Left renal cortex interstitium (tissue), 4 donors: ENCODE results near the gene POLR3H. TPM values are rescaled to one million over a fixed set of nuclear protein-coding genes. Genes with fewer than 3 reads are reported as not detected.

Source experiments
- DNase-seq, 4 donors: peaks; one replicate each; pipeline ENCODE4 v3.0.0-alpha.2; 2013; ENCODE audit warnings: low read depth in 4 of 4, low spot score in 2 of 4, missing footprints in 1 of 4
- polyA plus RNA-seq, 4 donors: library from polyadenylated mRNA; unstranded; fragments of 120-200 nt; gene quantifications; one replicate each; pipeline ENCODE4 v1.2.1, GENCODE V29; 2013; ENCODE audit not compliant: insufficient read length in 4 of 4

Gene POLR3H
- polyA plus RNA-seq, 4 donors, result 30.7 to 38.8 (median 31.8) TPM

DNA sequence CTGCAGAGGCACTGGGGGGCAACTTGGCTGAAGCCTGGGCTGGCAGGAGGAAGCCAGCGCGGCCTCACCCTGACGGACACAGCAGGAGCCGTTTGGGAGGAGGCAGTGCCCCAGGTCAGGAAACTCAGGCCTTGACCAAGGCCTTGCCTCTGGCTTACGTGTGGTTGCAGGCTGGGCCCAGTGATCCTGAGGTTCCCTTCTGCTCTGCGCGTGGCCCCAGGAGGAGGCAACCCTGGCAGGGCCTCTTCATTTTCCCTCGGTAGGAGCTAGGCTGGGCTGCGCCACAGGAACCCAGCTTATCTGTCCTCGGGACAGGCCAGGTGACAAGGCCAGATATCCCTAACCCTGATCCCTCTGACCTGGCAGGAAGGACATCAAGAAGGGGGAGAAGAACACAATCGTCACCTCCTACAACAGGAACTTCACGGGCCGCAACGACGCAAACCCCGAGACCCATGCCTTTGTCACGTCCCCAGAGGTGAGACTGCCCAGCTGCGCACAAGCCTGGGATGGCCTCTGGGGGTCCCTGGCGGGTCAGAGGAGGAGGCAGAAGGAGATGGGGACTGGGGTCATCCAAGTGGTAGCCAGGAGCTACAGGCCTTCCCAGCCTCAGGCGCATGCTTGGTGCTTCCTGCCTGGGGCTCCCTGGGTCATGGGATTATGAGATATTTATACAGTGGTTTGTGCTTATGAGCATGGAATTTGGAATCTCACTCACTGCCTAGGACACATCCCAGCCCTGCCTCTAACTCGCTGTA is 20.6 kb downstream of the POLR3H start:
- no peak for DNase-seq

DNA sequence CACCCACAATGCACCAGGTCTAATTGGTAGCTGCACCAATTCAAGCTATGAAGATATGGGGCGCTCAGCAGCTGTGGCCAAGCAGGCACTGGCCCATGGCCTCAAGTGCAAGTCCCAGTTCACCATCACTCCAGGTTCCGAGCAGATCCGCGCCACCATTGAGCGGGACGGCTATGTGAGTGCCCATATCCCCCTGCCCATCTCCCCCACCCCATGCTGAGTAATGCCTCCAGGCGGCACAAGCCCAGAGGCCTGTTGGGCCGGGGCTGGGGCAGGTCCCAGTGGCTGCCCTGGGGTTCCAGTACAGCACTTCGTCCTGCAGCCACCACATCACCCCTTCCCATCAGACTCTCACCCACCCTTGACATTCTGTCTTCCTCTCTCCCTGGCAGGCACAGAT is 21.5 kb downstream of the POLR3H start:
- DNase-seq, result no peak

DNA sequence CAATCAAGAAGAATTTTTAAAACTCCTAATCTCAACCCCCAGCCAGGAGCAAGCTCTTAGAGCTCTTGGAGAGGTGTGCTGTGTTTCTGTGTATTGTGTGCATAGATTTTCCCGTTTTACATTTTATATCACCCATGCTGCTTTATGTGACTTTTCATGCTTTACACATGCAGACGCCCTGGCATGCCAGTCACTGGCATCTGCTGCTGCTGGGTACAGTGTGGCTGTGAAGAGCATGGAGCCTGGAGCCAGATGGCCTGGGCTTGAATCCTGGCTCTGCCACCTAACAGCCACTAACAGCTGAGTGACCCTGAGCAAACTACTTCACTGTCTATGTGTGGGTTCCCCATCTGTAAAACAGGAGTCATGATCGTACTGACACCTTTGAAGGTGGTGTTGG is 23.1 kb downstream of the POLR3H start:
- no peak for DNase-seq

DNA sequence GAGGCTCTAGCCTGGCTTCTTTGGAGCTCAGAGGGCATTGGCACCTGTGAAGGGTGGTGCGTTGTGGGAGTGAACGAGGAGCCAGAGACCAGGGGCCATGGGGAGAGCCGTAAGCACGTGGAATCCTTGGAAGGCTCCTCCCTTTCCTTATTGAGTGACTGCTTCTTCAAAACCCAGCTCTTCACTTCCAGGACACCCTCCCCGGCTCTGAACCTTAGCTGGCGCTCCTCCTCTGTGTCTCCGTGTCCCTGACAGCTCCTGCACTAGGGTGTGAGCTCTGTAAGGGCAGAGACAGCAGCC is 26.3 kb downstream of the POLR3H start:
- no peak for DNase-seq

DNA sequence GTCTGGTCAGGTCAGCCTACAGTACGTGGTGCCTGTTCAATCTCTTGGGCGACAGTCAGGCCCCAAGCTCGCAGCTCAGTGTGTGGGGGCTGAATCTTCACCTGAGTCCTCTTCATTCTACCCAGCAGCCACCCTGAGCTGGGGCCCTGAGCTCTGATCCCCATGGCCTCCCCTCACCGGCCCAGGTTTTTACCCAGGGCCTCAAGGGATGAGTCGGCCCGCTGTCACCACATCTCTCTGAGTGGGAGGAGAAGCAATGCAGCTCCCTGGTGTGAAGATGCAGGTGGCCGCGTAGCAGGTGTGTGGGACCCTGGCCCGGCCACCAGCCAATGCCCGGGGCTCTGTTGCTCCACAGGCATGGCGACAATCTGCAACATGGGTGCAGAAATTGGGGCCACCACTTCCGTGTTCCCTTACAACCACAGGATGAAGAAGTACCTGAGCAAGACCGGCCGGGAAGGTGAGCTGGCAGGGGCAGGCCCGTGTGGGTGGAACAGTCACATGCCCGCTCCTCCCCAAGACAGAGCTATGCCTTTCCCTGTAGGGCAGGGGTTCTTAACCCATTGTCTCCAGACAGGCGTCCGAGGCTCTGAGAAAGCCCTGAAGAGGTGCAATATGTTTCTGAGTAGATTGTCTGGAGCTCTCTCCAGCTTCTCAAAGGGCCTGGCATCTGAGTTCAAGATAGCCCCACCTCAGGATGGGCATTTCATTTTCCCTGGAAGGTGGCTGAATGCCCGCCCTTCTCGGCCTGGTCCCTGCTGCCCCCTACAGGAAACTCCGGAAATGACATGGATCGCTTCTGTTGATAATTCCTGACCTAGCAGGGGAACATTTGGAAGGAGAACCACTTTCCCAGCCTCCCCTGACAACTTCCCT is 26.9 kb downstream of the POLR3H start:
- peak in 2 of 4 donors; percentile 29 to 33 for DNase-seq

DNA sequence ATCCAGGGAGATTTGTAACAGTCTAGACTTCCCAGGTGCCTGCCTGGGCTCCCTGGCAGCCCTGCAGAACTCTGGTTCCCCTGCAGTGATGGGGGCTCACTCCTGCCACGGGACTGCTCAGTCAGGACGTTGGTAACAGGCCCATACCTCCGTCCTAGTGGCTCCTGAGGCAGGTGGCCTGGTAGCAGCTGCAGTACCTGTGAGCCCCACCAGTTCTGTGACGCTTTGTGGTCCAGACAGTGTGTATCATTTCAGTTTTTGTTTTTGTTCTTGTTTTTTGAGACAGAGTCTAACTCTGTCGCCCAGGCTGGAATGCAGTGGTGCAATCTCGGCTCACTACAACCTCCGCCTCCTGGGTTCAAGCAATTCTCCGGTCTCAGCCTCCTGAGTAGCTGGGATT is 27.8 kb downstream of the POLR3H start:
- no peak for DNase-seq

DNA sequence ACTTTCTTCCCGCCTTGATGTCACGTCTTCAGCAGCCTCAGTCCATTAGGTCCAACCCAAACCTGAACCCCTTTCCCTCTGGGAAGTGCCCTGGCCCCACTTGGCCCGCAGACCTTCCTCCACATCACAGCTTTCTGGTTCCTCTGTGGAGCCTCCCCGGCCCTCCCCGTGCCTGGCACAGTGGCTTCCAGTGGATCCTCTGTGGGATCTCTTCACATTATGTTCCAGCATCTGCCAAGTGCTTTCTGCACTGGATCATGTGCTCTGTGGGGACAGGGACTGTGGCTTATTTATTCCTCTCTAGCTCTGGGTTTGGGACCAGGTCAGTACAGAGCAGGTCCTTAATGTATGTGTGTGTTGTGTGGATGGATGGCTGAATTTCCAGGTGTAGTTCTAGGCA is 30.9 kb downstream of the POLR3H start:
- no peak for DNase-seq

DNA sequence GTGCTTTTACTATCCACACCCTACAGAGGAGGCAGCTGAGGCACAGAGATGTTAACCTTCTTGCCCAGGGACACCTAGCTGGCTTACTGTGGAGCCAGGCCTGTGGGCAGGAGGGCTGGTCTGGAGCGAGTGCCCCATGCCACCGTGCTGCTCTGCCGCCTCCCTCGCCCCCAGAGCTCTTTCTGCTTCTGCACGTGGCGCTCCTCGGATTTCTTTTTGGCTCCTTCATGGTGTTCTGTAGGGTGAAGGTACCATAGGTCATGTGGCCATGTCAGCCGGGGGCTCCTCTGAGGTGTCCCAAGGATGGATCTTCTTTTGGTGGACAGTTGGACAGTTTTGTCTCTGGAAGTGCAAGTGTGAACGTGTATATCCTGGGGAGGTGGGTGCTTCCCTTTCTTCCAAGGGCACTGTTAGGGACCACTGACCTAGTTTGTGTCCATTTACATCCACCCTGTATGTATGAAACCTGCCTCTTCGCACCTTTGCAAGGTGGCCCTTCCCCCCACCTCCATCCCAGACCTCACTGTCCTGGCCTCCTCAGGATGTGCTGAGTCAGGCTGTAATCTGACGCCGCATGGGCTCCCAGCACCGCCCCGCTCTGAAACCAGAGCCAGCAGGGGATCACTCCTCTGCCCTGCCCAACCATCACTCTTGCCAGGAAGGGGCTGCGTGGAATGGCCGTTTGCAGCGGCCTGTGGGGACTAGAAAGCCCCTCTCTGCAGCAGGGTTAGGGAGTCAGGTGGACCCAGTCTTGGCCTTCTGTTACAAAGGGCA is 31.7 kb downstream of the POLR3H start:
- peak in 3 of 4 donors; percentile 31 to 53 (median 48) for DNase-seq

DNA sequence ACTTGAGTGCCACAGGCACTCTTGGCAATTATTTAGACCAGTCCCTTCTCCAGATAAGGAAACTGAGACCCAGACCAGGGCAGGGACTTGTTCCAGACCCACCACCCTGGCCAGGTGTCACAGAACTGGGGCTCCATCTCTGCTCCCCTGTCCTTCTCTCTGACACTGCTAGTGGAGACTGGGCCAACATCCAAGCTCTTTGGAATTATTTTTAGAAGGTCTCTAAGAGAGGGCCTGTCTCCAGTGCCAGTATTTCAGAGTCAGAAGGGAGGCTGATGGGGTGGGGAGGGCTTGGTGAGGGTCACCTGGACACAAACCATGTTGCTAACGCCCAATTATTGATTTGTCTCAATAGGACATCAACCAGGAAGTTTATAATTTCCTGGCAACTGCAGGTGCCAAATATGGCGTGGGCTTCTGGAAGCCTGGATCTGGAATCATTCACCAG is 32.7 kb downstream of the POLR3H start:
- no peak for DNase-seq

DNA sequence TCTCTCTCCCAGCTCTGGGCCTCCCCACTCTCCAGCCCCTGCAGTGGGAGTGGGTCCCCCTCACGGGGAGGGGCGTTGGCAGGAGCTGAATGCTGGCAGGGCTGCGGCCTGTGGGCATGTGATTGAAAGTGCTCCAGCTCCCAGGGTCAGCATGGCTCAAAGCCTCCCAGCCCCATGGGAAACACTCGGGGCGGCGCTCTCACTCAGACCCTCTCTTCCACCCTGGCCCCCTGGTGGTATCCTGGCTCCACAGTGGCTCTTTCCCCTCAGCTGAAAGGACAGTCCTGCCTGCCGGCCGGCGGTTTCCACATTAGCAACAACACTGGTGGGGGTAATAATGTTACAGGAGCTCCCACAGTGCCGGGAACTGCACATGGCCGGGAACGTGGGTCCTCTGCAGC is 35.5 kb downstream of the POLR3H start:
- no peak for DNase-seq

DNA sequence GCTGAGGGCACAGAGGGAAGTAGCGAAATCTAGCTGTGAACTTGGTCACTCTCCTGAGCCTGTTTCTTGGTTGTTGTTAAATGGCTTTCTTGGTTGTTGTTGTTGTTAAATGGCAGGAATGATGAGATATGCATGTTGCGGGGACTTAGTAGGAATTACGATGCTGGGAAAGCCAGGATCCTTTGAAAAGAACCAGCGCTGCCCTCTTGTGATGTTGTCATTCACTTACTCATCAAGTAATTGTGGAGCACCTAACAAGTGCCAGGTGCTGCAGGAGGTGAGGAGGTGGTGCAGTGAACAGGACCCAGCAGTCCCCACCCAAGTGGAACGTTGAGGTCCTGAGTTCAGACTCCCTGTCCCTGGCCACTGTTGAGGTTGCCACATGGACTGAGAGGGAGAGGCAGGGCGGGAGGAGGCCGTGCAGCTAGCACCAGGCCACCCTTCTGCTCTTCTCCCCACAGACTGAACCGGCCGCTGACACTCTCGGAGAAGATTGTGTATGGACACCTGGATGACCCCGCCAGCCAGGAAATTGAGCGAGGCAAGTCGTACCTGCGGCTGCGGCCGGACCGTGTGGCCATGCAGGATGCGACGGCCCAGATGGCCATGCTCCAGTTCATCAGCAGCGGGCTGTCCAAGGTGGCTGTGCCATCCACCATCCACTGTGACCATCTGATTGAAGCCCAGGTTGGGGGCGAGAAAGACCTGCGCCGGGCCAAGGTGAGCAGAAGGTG is 36.8 kb downstream of the POLR3H start:
- DNase-seq, result no peak

DNA sequence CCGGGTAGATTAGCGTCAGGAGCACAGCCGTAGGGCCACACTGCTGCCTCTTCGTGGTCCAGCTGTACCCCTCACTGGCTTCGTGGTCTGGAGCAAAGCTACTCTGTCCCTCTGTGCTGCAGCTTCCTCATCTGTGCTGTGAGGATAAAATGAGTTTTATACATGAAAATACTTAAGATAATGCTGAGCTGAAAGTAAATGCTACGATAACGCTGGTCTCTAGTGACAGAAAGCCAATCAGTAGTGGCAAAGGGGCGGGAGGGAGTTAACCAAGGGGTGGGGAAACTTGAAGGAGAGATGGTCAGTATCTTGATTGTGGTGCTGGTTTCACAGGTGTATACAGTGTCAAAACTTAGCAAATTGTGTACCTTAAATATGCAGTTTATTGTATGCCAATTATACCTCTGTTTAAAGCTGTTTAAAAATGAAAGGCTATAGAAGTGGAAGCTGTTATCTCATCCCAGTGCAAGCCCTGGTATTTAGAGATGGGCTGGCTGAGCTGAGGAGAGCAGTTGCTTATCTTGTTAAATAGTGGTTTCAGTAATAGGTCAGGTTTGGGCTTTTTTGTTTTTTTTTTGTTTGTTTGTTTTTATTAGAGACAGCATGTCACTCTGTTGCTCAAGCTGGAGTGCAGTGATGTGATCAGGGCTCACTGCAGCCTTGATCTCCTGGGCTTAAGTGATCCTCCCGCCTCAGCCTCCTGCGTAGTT is 38.6 kb downstream of the POLR3H start:
- DNase-seq, result no peak

DNA sequence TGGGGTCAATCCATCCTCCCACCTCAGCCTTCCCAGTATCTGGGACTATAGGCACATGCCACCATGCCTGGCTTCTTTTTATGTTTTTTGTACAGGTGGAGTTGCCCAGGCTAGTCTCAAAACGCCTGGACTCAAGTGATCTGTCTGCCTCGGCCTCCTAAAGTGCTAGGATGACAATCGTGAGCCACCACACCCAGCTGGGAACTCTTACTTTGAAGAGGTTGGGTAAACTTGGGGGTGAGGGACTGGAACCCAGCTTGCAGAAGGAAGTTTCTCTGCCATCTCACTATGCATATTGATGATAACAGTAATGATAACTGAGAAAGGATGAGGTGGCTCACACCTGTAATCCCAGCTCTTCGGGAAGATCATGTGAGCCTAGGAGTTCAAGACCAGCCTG is 39.5 kb downstream of the POLR3H start:
- no peak for DNase-seq

DNA sequence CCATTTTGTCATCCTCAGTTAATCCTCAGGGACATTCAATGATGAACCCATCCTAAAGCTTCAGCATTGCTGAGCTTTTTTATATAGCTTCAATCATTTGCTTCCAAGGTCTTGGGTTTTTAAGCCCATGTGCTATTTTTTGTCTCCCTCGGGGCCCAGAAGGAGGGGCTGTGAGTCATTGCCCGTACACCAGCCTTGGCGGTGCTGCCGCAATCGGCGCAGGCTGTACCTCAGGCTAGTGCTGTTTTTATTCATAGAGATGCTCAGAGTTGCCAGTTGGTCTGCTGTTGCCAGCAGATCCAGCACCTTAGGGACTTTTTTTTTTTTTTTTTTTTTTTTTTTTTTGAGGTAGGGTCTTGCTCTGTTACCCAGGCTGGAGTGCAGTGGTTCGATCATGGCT is 39.9 kb downstream of the POLR3H start:
- no peak for DNase-seq

DNA sequence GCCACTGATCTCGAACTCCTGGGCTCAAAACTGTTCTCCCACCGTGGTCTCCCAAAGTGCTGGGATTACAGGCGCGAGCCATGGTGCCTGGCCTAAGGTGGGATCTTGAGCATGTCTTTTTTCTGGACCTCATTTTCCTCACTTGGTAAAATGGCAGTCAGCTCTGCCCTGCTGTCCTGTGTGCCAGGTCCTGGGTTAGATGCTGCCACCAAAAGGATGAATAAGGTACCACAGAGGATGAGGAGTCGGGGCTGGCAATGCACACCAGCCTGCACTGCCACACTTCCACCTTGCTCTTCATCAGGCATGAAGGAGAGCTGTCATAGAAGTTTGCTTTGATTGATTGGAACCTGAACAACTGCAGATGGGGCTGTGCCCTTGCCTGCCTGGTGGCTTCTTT is 43.1 kb downstream of the POLR3H start:
- DNase-seq, result no peak

DNA sequence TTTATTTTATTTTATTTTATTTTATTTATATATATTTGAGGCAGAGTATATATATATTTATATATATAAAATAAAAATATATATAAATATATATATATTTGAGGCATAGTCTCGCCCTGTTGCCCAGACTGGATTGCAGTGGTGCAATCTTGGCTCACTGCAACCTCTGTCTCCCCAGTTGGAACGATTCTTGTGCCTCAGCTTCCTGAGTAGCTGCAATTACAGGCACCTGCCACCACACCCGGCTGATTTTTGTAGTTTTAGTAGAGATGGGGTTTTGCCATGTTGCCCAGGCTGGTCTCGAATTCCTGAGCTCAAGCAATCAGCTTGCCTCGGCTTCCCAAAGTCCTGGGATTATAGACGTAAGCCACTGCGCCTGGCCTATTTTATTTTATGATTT is 44.0 kb downstream of the POLR3H start:
- DNase-seq, result no peak

DNA sequence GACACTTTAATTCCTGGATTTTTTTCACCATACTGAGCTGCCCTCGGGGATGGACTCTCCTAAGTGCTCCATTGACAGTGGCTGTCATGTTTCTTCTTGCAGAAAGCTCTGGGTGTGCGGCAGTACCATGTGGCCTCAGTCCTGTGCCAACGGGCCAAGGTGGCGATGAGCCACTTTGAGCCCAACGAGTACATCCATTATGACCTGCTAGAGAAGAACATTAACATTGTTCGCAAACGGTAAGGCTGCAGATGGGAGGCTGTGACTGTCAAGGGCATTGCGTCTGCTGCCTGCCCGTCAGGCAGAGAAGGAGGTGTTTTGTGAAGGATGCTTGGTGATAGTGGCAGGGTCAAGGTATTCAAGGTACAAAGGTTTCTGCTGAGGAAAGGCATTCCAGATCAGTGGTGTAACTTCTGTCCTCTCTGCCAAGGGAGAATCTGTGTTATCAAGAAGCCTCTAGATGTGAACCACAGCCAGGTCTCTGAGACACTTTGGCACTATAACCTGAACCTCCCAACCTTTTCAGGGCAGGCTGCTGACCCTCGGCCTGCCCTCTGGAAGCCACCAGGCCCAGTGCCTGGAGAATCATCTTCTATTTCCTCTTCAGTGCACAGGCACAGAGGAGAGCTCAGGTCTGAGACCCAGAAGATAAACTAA is 44.5 kb downstream of the POLR3H start:
- DNase-seq, result no peak

DNA sequence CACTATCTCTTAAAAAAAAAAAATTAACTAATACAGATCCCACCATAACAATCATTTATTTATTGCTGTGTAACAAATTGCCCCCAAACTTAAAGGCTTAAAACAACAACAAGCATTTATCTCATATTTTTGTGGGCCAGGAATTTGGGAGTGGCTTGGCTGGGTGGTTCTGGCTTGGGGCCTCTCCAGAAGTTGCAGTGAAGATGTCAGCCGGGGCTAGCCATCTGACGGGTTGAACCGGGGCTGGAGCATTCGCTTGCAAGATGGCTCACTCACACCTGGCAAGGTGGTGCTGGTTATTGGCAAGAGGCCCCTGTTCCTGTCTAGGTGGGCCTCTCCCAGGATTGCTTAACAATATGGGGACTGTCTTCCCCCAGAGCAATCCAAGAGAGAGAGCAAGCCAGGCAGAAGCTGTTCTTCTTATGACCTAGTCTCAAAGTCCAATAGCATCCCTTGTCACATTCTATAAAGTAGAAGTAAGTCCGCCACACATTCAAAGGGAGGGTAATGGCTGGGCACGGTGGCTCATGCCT is 45.9 kb downstream of the POLR3H start:
- no peak for DNase-seq
